PC-9 (cell line): Measurements from ENCODE around the gene RPS23. TPM values are rescaled to one million over a fixed set of nuclear protein-coding genes. Genes with fewer than 3 reads are reported as not detected.
A peak's percentile ranks its signal among the peaks of the same experiment; 100 is the strongest.

Experiments
- Bru-seq: library from RNA; stranded (reverse); fragments of 400-500 nt; gene quantifications from one replicate; lab custom pipeline; 2021; lab: Mats Ljungman, UMichigan
- BruChase-seq, 2 experiments: library from RNA; stranded (reverse); fragments of 400-500 nt; gene quantifications; one replicate each; lab custom pipeline; 2021; lab: Mats Ljungman, UMichigan
- BruUV-seq: library from RNA; stranded (reverse); fragments of 400-500 nt; replicated peaks from 2 replicates; lab custom pipeline; 2021; lab: Mats Ljungman, UMichigan
- CTCF ChIA-PET: fragments of 300-600 bp; sonication (Branson Sonifier 250); formaldehyde crosslinking; loops from one replicate; lab custom pipeline; 2022; ENCODE audit warnings: antibody characterized with exemption; lab: Charles Lee
- POLR2A ChIA-PET: fragments of 300-600 bp; sonication (Branson Sonifier 250); formaldehyde crosslinking; loops from one replicate; lab custom pipeline; 2022; ENCODE audit warnings: antibody characterized with exemption; ENCODE audit not compliant: unreplicated experiment; lab: Charles Lee
- DNase-seq, 2 experiments: peaks; one replicate each; pipeline versions ENCODE4 v3.0.0 to v3.0.0-alpha.2; 2015 to 2022; ENCODE audit warnings: mixed read lengths in 1 of 2
- H2AFZ ChIP-seq: fragments of 200-600 bp; sonication (generic); 2 replicates; pipeline ENCODE4 v1.8.1; 2017; ENCODE audit warnings: antibody characterized with exemption
- H3F3A ChIP-seq: fragments of 200-600 bp; sonication (generic); 2 replicates; pipeline ENCODE4 v1.8.1; 2017; ENCODE audit warnings: antibody characterized with exemption, mild to moderate bottlenecking, low read depth; ENCODE audit not compliant: insufficient read depth
- H3K27ac ChIP-seq: fragments of 200-600 bp; sonication (generic); 2 replicates; pipeline ENCODE4 v1.6.1; 2016; ENCODE audit warnings: mixed run types
- H3K27me3 ChIP-seq: fragments of 200-600 bp; sonication (generic); 2 replicates; pipeline ENCODE4 v1.6.1; 2016; ENCODE audit warnings: low read depth, mixed run types; ENCODE audit not compliant: insufficient read depth
- H3K36me3 ChIP-seq: fragments of 200-600 bp; sonication (generic); 2 replicates; pipeline ENCODE4 v1.6.1; 2016; ENCODE audit warnings: low read depth, mixed run types
- H3K4me1 ChIP-seq: fragments of 200-600 bp; sonication (generic); replicated peaks from 2 replicates; pipeline ENCODE4 v1.6.1; 2016; ENCODE audit warnings: mixed run types; ENCODE audit not compliant: insufficient read depth
- H3K4me2 ChIP-seq: fragments of 200-600 bp; sonication (generic); 2 replicates; pipeline ENCODE4 v1.6.1; 2017; ENCODE audit warnings: mixed run types
- H3K4me3 ChIP-seq: fragments of 200-600 bp; sonication (generic); 2 replicates; pipeline ENCODE4 v1.6.1; 2016; ENCODE audit warnings: mixed run types
- H3K79me2 ChIP-seq: fragments of 200-600 bp; sonication (generic); 2 replicates; pipeline ENCODE4 v1.6.1; 2017; ENCODE audit warnings: low read depth, mixed run types
- H3K9me2 ChIP-seq: fragments of 200-600 bp; sonication (generic); 2 replicates; pipeline ENCODE4 v1.8.1; 2017; ENCODE audit warnings: mild to moderate bottlenecking; ENCODE audit not compliant: insufficient read depth
- H3K9me3 ChIP-seq: fragments of 200-600 bp; sonication (generic); 2 replicates; pipeline ENCODE4 v1.8.1; 2016; ENCODE audit warnings: low read depth; ENCODE audit not compliant: insufficient read depth
- H4K20me1 ChIP-seq: fragments of 200-600 bp; sonication (generic); 2 replicates; pipeline ENCODE4 v1.8.1; 2017; ENCODE audit not compliant: insufficient read depth
- EZH2 ChIP-seq: fragments of 200-600 bp; sonication (generic); IDR thresholded peaks from 2 replicates; pipeline ENCODE4 v1.8.0; 2017; ENCODE audit warnings: antibody characterized with exemption, low read depth
- intact Hi-C: fragments of 100-400 bp; cut with micrococcal nuclease; formaldehyde crosslinking; loops from one replicate; pipeline ENCODE4 v1.10.0; 2022; ENCODE audit not compliant: unreplicated experiment
- long read RNA-seq: library from polyadenylated mRNA; stranded (forward); transcript quantifications from one replicate; pipeline ENCODE4 v2.0.0, GENCODE V29; 2022
- total RNA-seq: library from RNA; stranded (reverse); gene quantifications from 2 replicates; pipeline ENCODE4 v1.2.3, GENCODE V29; 2021
- TF ChIP-seq, protein P1 (sequence below): fragments of 200-600 bp; sonication (generic); conservative IDR thresholded peaks from 2 replicates; pipeline ENCODE4 v1.6.1; 2017; ENCODE audit warnings: mixed run types, antibody characterized with exemption, mild to moderate bottlenecking, moderate library complexity

RPS23 gene
- total RNA-seq, result 1,620 and 2,191 TPM in 2 replicates
- percentile 99 among the genes with signal in this experiment for Bru-seq, nascent RNA
- BruChase-seq, experiment 1, labeled RNA remaining after a 2-hour chase, result percentile 99 among the genes with signal in this experiment
- percentile 99 among the genes with signal in this experiment for BruChase-seq, experiment 2, labeled RNA remaining after a 6-hour chase
- long read RNA-seq, transcript RPS23-201 (4 exons, 3,437 nt), result major isoform, 644 of 713 reads
- long read RNA-seq, transcript RPS23-203 (3 exons, 576 nt), result minor isoform, 42 of 713 reads
- long read RNA-seq, partial matches to known transcripts, result 9 of 713 reads
- long read RNA-seq, other reads (novel, unspliced or antisense), result 18 of 713 reads

GRCh38 chr5:82277987-82278710 is at the start of gene RPS23:
TSS of gene RPS23 (minus strand) at chr5:82278354. CDS start at chr5:82278323, 31 bp downstream.
- CTCF ChIA-PET, result no interaction called here
- H3F3A ChIP-seq, result peaks cover 46% of the 10 kb centered on the region
- no peaks in the 10 kb centered on the region for H3K9me2 ChIP-seq
- H2AFZ ChIP-seq, result peak within 1 kb of the TSS; percentile 83
- peak; percentile 77 to 83 for DNase-seq
- H3K79me2 ChIP-seq, result peaks cover 49% of the 10 kb centered on the region
- peaks cover 40% of the 10 kb centered on the region for H3K36me3 ChIP-seq
- POLR2A ChIA-PET, result interaction anchor here (0.6 to 1.0 kb wide), 4 partner anchors 21 to 1044 kb away, joined by 4 to 6 read pairs (median 6); no protein-coding TSS in a partner anchor
- H3K4me1 ChIP-seq, result peaks cover 17% of the 10 kb centered on the region
- BruUV-seq, result TSS peak; percentile 32
- no peak for TF ChIP-seq EZH2
- TF ChIP-seq, protein P1, sequence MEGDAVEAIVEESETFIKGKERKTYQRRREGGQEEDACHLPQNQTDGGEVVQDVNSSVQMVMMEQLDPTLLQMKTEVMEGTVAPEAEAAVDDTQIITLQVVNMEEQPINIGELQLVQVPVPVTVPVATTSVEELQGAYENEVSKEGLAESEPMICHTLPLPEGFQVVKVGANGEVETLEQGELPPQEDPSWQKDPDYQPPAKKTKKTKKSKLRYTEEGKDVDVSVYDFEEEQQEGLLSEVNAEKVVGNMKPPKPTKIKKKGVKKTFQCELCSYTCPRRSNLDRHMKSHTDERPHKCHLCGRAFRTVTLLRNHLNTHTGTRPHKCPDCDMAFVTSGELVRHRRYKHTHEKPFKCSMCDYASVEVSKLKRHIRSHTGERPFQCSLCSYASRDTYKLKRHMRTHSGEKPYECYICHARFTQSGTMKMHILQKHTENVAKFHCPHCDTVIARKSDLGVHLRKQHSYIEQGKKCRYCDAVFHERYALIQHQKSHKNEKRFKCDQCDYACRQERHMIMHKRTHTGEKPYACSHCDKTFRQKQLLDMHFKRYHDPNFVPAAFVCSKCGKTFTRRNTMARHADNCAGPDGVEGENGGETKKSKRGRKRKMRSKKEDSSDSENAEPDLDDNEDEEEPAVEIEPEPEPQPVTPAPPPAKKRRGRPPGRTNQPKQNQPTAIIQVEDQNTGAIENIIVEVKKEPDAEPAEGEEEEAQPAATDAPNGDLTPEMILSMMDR, result no peak
- intact Hi-C loops, result no loop called here
- H3K4me3 ChIP-seq, result peak within 1 kb of the TSS; percentile 100
- H3K27me3 ChIP-seq, result no peaks in the 10 kb centered on the region
- H3K9me3 ChIP-seq, result no peaks in the 10 kb centered on the region
- H3K4me2 ChIP-seq, result peak within 1 kb of the TSS; percentile 100
- H4K20me1 ChIP-seq, result peaks cover 9% of the 10 kb centered on the region; the same call in 1 of the 2 replicates
- H3K27ac ChIP-seq, result peak within 1 kb of the TSS; percentile 90

- Histone ChIP-seq H3K27me3 (0 out of 2 replicates have a peak, but pooled peaks cover 9% of the 10 kb centered on the region), H3K4me1 (no peaks in the 10 kb centered on the region), H3K4me2 (no peak overlapping the region), H3F3A (no peaks in the 10 kb centered on the region), H4K20me1 (no peaks in the 10 kb centered on the region; the same call in 1 of the 2 replicates), H3K4me3 (no peak overlapping the region), H3K79me2 (no peaks in the 10 kb centered on the region), H2AFZ (no peak overlapping the region), H3K27ac (no peak overlapping the region), H3K9me3 (no peaks in the 10 kb centered on the region), H3K36me3 (no peaks in the 10 kb centered on the region), H3K9me2 (no peaks in the 10 kb centered on the region)
- TF ChIP-seq EZH2, result no peak
- TF ChIP-seq, protein P1, result no peak
- ChIA-PET CTCF (no interaction called here), POLR2A (no interaction called here)
- no TSS peak for BruUV-seq
- intact Hi-C loops, result no loop called here
- DNase-seq, result no peak
Observed at GRCh38 chr5:82327941-82328340, 49.8 kb upstream of the RPS23 start.

DNA sequence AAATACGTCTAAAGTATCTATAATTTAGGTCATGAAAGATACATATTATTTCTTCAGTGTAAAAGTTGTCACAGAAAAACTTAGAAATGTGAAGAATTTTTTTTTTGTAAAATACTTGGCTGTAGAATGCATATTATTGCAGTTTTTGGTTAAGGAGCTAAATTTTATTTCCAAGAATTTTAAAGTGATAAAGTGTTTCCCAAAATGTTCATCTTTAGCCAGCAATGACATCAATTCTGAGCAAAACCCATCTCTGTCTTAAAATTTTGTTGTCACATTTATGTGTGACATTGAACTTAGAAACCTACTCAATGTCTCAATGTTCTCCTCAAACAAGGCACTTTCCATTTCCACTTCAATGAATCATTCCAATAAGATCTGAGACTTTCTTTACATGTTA is 47.8 kb upstream of the RPS23 start:
- ChIA-PET POLR2A (no interaction called here), CTCF (no interaction called here)
- Histone ChIP-seq H3K36me3 (no peaks in the 10 kb centered on the region), H4K20me1 (no peaks in the 10 kb centered on the region; the same call in 1 of the 2 replicates), H3K4me1 (no peaks in the 10 kb centered on the region), H3K4me3 (no peak overlapping the region), H3F3A (no peaks in the 10 kb centered on the region), H3K4me2 (no peak overlapping the region), H3K27ac (no peak overlapping the region), H3K9me3 (no peaks in the 10 kb centered on the region), H3K79me2 (no peaks in the 10 kb centered on the region), H3K27me3 (0 out of 2 replicates have a peak, but pooled peaks cover 15% of the 10 kb centered on the region), H3K9me2 (no peaks in the 10 kb centered on the region), H2AFZ (no peak overlapping the region)
- no peak for TF ChIP-seq EZH2
- TF ChIP-seq, protein P1, result no peak
- intact Hi-C loops, result no loop called here
- DNase-seq, result no peak
- no TSS peak for BruUV-seq
